SU-DHL-6 (cell line): ENCODE data around the gene TIAM2.
"Not testable (repeated sequence)": the region's sequence is repeated elsewhere in the genome, so short reads cannot be mapped to it uniquely, and the experiment has no call there.

ENCODE experiments used
- CTCF ChIP-seq: fragments of 200-600 bp; sonication (generic); IDR thresholded peaks from one replicate; pipeline ENCODE4 v1.5.1; 2017; ENCODE audit warnings: antibody characterized with exemption, mild to moderate bottlenecking, low read length, moderate library complexity; ENCODE audit not compliant: insufficient read depth, poor library complexity, severe bottlenecking
- EZH2phosphoT487 ChIP-seq: fragments of 200-600 bp; sonication (generic), shearing (Covaris generic); conservative IDR thresholded peaks from 2 replicates; pipeline ENCODE4 v1.6.1; 2018; ENCODE audit warnings: mild to moderate bottlenecking, antibody characterized with exemption, low read length, moderate library complexity, mixed read lengths

- not testable (repeated sequence) for TF ChIP-seq CTCF, EZH2phosphoT487
Observed at GRCh38 chr6:154966065-154966770, 28.9 kb upstream of the TIAM2 start.
